Stimulated activated CD4-positive, alpha-beta T cell treated with anti-CD3 and anti-CD28 coated beads, Interleukin-2, amount 100 ng/mL, for 48 hours (primary cell): ENCODE measurements around the gene PCDHGA10.
"Not testable (repeated sequence)": the region's sequence is repeated elsewhere in the genome, so short reads cannot be mapped to it uniquely, and the experiment has no call there.

Experiments used
- DNase-seq, 2 donors: peaks; one replicate each; pipeline ENCODE4 v3.0.0-alpha.2; 2020

PCDHGA10 gene

DNA sequence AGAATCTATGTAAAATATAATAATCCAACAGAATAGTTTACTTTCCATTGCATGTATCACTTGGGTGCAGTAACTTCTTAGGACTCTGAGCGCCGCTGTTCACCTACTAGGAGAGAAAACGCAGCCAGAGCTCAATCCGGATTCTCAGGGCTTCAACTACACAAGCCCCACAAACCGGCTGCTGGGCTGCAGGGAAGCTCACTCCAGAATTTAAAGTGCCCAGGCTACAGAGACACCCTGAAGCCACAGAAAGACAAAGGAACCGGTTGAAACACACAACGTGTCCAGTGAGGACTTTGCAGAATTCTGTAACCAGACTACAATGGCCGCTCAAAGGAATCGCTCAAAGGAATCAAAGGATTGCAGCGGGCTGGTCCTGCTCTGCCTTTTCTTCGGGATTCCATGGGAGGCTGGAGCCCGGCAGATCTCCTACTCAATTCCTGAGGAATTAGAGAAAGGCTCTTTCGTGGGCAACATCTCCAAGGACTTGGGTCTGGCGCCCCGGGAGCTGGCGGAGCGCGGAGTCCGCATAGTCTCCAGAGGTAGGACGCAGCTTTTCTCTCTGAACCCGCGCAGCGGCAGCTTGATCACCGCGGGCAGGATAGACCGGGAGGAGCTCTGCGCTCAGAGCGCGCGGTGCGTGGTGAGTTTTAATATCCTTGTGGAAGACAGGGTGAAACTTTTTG, at the start of gene PCDHGA10:
Gene PCDHGA10 (plus strand): TSS at position 134 of the 686 bp plus-strand sequence. CDS start 189 bp downstream, at position 323.
- DNase-seq: peak; percentile 39 to 41

DNA sequence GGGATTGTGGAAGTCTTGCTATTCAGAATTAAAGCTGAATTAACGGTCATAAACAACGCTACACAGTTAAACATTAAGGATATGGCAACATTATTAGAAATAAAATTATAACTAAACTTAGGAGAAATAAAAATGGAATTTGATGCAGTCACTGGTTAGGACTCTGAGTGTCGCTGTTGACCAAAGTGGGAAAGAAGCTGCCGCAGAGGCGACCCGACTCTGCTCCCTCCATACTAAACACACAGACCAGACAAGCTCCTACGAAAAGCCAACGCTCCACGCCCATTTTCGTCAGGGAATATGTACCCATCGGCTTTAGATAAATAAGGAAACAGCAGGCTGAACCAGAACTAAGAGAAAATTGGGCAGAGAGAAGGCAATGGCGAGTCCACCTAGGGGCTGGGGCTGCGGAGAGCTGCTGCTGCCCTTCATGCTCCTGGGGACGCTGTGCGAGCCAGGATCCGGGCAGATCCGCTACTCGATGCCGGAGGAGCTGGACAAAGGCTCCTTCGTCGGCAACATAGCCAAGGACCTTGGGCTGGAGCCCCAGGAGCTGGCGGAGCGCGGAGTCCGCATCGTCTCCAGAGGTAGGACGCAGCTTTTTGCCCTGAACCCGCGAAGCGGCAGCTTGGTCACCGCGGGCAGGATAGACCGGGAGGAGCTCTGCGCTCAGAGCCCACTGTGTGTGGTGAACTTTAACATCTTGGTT, 48.7 kb upstream of the PCDHGA10 start, which contains the start of gene PCDHGA5:
Gene PCDHGA5 (plus strand): TSS at position 211 of the 709 bp plus-strand sequence. CDS start 169 bp downstream, at position 380.
- DNase-seq: no peak

DNA sequence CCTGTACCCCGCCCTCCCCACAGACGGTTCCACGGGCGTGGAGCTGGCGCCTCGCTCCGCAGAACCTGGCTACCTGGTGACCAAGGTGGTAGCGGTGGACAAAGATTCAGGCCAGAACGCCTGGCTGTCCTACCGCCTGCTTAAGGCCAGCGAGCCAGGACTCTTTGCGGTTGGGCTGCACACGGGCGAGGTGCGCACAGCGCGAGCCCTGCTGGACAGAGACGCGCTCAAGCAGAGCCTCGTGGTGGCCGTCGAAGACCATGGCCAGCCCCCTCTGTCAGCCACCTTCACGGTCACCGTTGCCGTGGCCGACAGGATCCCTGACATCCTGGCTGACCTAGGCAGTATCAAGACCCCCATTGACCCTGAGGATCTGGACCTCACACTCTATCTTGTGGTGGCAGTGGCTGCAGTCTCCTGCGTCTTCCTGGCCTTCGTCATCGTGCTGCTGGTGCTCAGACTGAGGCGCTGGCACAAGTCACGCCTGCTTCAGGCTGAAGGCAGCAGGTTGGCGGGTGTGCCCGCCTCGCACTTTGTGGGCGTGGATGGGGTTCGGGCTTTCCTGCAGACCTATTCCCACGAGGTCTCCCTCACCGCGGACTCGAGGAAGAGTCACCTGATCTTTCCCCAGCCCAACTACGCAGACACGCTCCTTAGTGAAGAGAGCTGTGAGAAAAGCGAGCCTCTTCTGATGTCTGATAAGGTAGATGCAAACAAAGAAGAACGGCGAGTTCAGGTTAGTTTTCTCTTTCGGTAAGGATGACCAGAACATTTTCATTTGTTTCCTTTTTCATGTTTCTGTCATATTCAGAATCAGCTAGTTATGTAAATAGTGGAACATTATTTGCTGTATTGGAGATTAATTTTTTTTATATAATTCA, 46.5 kb upstream of the PCDHGA10 start:
- DNase-seq: no peak

DNA sequence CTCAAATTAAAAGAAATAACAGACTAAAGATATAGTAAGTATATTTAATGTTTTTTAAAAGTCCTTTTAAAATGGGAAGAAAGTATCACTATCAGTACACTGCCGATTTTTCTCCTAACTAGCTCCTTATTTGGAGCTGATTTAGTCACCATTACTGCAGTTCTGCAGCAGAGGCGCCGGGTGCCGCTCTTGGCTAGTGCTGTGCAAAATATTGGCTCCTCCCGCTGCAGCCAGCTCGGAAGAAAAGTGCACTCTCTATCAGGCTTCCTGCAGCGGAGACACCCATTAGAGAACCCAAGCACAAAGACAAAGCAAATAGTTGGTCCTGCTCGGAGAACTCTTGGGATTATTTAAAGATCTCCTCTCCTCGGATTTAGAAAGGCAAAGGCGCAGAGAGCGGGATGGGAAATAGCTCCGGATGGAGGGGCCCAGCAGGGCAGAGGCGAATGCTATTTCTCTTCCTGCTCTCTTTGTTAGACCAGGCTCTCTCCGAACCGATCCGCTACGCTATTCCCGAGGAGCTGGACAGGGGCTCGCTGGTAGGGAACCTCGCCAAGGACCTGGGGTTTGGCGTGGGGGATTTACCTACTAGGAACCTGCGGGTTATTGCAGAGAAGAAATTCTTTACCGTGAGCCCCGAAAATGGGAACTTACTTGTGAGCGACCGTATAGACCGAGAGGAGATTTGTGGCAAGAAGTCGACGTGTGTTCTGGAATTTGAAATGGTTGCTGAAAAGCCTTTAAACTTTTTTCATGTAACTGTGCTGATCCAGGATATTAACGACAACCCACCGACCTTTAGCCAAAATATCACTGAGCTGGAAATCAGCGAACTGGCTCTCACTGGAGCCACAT, 42.6 kb upstream of the PCDHGA10 start, which contains the start of gene PCDHGB3:
Gene PCDHGB3 (plus strand): TSS at position 249 of the 855 bp plus-strand sequence. CDS start 153 bp downstream, at position 402.
- DNase-seq: no peak

DNA sequence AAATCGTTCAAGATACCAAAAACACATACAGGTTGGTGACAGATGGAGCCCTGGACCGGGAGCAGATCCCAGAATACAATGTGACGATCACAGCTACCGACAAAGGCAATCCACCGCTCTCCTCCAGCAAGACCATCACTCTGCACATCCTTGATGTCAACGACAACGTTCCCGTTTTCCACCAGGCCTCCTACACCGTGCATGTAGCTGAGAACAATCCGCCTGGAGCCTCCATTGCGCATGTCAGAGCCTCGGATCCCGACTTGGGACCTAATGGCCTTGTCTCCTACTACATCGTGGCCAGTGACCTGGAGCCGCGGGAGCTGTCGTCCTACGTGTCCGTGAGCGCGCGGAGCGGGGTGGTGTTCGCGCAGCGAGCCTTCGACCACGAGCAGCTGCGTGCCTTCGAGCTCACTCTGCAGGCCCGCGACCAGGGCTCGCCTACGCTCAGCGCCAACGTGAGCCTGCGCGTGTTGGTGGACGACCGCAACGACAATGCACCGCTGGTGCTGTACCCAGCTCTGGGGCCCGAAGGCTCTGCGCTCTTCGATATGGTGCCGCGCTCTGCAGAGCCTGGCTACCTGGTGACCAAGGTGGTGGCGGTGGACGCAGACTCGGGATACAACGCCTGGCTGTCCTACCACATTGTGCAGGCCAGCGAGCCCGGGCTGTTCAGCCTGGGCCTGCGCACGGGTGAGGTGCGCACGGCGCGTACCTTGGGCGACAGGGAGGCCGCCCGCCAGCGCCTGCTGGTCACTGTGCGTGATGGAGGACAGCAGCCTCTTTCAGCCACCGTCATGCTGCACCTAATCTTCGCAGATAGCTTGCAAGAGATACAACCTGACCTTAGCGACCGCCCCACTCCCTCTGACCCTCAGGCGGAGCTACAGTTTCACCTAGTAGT, 41.0 kb upstream of the PCDHGA10 start:
- no peak for DNase-seq

DNA sequence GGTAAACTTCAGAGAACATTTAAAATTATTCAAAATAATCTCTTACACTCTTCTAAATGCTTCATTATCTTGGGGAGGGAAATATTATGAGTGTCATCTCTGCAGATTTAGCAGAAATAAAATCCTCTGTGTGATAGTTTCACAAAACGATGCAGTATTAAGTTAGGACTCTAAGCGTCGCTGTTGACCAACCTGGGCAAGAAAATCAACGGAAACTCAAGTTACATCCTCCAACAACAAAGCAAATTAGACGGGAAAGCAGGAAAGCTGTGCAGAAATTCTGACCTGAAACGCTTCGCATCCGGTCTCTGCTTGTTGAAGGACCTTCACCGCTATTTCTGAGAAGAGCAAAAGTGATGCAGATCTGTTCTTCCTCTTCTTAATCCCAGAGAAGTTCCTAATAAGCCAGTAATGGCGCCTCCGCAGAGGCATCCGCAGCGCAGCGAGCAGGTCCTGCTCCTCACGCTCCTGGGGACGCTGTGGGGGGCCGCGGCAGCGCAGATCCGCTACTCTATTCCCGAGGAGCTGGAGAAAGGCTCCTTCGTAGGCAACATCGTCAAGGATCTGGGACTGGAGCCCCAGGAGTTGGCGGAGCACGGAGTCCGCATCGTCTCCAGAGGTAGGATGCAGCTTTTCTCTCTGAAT, 39.0 kb upstream of the PCDHGA10 start, which contains the start of gene PCDHGA6:
Gene PCDHGA6 (plus strand): TSS at position 219 of the 645 bp plus-strand sequence. CDS start 193 bp downstream, at position 412.
- no peak for DNase-seq

DNA sequence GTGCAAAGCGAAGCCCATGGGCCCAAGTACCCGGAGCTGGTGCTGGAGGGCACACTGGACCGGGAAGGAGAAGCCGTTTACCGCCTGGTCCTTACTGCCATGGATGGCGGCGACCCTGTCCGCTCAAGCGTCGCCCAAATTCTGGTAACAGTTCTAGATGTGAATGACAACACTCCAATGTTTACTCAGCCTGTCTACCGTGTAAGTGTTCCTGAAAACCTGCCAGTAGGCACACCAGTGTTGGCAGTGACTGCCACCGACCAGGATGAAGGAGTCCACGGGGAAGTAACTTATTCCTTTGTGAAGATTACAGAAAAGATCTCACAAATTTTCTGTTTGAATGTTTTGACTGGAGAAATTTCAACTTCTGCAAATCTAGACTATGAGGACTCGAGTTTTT, 38.2 kb upstream of the PCDHGA10 start:
- DNase-seq: no peak

DNA sequence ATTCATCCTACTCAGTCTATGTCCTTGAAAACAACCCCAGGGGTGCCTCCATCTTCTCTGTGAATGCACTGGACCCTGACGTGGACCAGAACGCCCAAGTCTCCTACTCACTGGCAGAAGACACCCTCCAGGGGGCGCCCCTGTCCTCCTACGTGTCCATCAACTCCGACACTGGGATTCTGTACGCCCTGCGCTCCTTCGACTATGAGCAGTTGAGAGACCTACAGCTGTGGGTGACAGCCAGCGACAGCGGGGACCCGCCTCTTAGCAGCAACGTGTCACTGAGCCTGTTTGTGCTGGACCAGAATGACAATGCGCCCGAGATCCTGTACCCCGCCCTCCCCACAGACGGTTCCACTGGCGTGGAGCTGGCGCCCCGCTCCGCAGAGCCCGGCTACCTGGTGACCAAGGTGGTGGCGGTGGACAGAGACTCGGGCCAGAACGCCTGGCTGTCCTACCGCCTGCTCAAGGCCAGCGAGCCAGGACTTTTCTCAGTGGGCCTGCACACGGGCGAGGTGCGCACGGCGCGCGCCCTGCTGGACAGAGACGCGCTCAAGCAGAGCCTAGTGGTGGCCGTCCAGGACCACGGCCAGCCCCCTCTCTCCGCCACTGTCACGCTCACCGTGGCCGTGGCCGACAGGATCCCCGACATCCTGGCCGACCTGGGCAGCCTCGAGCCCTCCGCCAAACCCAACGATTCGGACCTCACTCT, 37.2 kb upstream of the PCDHGA10 start:
- not testable (repeated sequence) for DNase-seq

DNA sequence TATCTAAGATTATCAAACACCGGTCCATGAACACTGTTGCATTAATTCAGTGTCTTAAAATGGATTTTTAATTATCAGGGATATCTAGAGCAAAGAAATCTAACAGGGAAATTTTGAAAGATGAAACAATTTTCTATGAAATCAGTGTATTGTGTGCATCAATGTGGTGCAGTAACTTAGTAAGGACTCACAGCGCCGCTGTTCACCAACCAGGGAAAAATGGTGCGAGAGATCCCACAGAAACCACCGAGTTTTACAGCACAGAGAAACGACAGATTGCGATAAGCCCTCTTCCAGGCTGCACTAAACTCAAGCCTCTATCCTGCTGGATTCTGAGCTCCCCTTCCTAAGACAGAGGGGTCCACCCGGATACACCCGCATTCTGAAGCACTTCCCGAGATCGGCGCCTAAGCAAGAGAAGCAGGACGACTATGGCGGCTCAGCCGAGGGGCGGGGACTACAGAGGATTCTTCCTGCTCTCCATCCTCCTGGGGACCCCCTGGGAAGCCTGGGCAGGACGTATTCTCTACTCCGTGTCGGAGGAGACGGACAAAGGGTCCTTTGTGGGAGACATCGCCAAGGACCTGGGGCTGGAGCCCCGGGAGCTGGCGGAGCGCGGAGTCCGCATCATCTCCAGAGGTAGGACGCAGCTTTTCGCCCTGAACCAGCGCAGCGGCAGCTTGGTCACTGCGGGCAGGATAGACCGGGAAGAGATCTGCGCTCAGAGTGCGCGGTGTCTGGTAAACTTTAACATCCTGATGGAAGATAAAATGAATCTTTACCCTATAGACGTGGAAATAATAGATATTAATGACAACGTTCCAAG, 30.1 kb upstream of the PCDHGA10 start, which contains the start of gene PCDHGA7:
Gene PCDHGA7 (plus strand): TSS at position 274 of the 826 bp plus-strand sequence. CDS start 158 bp downstream, at position 432.
- DNase-seq: no peak

DNA sequence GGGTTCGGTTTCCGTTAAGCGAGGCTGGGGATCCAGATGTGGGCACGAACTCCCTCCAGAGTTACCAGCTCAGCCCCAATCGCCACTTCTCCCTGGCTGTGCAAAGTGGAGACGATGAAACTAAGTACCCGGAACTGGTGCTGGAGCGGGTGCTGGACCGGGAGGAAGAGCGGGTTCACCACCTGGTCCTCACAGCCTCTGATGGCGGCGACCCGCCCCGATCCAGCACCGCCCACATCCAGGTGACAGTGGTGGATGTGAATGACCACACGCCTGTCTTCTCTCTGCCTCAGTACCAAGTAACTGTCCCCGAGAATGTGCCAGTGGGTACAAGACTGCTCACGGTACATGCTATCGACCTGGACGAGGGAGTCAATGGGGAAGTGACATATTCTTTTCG, 29.4 kb upstream of the PCDHGA10 start:
- DNase-seq: no peak

DNA sequence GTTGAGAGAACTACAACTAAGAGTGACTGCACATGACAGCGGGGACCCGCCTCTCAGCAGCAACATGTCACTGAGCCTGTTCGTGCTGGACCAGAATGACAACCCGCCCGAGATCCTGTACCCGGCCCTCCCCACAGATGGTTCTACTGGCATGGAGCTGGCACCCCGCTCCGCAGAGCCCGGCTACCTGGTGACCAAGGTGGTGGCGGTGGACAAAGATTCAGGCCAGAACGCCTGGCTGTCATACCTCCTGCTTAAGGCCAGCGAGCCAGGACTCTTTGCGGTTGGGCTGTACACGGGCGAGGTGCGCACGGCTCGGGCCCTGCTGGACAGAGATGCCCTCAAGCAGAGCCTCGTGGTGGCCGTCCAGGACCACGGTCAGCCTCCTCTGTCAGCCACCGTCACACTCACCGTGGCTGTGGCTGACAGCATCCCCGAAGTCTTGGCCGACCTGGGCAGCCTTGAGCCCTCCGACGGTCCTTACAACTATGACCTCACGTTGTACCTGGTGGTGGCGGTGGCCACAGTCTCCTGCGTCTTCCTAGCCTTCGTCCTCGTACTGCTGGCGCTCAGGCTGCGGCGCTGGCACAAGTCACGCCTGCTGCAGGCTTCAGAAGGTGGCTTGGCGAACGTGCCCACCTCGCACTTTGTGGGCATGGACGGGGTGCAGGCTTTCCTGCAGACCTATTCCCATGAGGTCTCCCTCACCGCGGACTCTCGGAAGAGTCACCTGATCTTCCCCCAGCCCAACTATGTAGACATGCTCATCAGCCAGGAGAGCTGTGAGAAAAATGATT, 28.1 kb upstream of the PCDHGA10 start:
- DNase-seq: no peak

DNA sequence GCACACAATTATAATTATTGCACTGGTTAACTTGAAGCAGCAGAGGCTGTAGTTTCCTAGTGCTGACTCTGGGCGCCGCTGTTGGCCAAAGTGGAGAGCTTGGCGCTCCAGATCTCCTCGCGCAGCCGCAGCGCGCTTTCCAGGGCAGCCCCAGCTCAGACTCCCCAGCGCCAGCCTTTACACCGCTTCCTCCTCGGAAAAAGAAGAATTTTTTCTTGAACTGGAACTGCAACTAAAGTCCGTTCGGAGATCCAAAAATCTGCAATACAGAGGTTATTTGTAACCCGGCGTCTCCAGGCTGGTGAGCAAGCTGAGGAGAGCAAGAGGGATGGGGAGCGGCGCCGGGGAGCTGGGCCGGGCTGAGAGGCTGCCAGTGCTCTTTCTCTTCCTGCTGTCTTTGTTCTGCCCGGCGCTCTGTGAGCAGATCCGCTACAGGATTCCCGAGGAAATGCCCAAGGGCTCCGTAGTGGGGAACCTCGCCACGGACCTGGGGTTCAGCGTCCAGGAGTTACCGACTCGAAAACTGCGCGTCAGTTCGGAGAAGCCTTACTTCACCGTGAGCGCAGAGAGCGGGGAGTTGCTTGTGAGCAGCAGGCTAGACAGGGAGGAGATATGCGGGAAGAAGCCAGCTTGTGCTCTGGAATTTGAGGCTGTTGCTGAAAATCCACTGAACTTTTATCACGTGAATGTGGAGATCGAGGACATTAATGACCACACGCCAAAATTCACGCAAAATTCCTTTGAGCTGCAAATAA, 25.1 kb upstream of the PCDHGA10 start, which contains the start of gene PCDHGB4:
Gene PCDHGB4 (plus strand): TSS at position 142 of the 755 bp plus-strand sequence. CDS start 187 bp downstream, at position 329.
- not testable (repeated sequence) for DNase-seq

DNA sequence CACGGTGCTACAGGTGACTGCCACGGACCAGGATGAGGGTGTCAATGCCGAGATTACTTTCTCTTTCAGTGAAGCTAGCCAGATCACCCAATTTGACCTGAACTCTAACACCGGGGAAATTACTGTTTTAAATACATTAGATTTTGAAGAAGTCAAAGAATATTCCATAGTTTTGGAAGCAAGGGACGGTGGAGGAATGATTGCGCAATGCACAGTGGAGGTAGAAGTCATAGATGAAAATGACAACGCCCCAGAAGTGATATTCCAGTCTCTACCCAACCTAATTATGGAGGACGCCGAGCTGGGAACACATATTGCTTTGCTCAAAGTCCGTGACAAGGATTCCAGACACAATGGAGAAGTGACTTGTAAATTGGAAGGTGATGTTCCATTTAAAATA, 24.1 kb upstream of the PCDHGA10 start:
- no peak for DNase-seq

DNA sequence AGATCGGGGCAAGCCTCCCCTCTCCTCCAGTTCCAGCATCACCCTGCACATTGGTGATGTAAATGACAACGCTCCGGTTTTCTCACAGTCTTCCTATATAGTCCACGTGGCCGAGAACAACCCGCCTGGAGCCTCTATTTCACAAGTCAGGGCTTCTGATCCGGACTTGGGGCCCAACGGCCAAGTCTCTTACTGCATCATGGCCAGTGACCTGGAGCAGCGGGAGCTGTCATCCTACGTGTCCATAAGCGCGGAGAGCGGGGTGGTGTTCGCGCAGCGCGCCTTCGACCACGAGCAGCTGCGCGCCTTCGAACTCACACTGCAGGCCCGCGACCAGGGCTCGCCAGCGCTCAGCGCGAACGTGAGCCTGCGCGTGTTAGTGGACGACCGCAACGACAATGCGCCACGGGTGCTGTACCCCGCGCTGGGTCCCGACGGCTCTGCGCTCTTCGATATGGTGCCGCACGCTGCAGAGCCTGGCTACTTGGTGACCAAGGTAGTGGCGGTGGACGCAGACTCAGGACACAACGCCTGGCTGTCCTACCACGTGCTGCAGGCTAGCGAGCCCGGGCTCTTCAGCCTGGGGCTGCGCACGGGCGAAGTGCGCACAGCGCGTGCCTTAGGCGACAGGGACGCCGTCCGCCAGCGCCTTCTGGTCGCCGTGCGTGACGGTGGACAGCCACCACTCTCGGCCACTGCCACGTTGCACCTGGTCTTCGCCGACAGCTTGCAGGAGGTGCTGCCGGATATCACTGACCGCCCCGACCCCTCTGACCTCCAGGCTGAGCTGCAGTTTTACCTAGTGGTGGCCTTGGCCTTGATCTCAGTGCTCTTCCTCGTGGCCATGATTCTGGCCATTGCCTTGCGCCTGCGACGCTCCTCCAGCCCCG, 23.4 kb upstream of the PCDHGA10 start:
- no peak for DNase-seq

DNA sequence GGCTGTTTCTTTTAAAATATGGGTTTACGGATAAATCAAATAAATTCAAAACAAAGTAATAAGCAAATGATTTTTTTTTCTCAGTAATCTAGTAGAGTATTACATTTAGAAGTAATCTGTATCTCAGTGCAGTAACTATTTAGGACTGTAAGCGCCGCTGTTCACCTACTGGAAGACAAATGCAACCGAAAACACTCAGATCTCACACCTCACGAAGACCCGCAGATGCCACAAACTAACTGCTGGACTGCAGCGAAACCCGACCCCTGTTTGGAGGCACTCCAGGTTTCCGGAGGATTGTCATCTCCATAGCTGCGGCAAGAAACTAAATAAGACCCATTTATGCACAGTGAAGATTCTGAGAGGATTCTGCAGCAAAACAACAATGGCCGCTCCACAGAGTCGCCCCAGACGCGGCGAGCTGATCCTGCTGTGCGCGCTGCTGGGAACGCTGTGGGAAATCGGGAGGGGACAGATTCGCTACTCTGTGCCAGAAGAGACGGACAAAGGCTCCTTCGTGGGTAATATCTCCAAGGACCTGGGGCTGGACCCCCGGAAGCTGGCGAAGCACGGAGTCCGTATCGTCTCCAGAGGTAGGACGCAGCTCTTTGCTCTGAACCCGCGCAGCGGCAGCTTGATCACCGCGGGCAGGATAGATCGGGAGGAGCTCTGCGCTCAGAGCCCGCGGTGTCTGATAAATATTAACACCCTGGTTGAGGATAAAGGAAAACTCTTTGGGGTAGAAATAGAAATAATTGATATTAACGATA, 20.2 kb upstream of the PCDHGA10 start, which contains the start of gene PCDHGA8:
Gene PCDHGA8 (plus strand): TSS at position 205 of the 770 bp plus-strand sequence. CDS start 181 bp downstream, at position 386.
- DNase-seq: no peak
